IPS-18a (cell line): ENCODE results near the gene PSMA6.
"Not testable (repeated sequence)": the region's sequence is repeated elsewhere in the genome, so short reads cannot be mapped to it uniquely, and the experiment has no call there.

Experiments used
- H3K27ac ChIP-seq: one replicate; pipeline ENCODE4 v1.5.1; 2013; ENCODE audit warnings: low read length
- H3K27me3 ChIP-seq: one replicate; pipeline ENCODE4 v1.6.1; 2013; ENCODE audit warnings: mild to moderate bottlenecking, low read length; ENCODE audit not compliant: control insufficient read depth, insufficient read depth
- H3K36me3 ChIP-seq: one replicate; pipeline ENCODE4 v1.6.1; 2013; ENCODE audit warnings: low read depth, low read length; ENCODE audit not compliant: control insufficient read depth
- H3K4me1 ChIP-seq: one replicate; pipeline ENCODE4 v1.6.1; 2013; ENCODE audit warnings: low read depth, low read length; ENCODE audit not compliant: control insufficient read depth
- H3K4me3 ChIP-seq: one replicate; pipeline ENCODE4 v1.5.1; 2013; ENCODE audit warnings: low read length
- H3K9ac ChIP-seq: one replicate; pipeline ENCODE4 v1.6.1; 2013; ENCODE audit warnings: mild to moderate bottlenecking, low read length, moderate library complexity
- H3K9me3 ChIP-seq: one replicate; pipeline ENCODE4 v1.6.1; 2013; ENCODE audit warnings: low read depth, low read length; ENCODE audit not compliant: control insufficient read depth

Gene PSMA6

DNA sequence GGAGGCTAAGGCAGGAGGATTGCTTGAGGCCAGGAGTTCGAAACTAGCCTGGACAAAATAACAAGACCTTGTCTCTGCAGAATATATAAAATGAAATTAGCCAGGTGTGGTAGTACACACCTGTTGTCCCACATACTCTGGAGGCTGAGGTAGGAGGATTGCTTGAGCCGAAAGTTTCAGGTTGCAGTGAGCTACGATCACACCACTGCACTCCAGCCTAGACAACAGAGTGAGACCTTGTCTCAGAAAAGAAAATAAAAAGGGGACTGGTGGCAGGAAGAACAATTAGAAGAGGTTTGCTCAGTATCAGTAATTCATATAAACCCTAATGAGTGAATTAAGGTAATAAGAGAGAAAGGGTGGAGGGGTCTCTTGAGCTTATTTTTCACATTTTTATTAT, 8.0 kb downstream of the PSMA6 start:
- Histone ChIP-seq H3K27ac (no peak overlapping the region), H3K4me1 (no peaks in the 10 kb centered on the region), H3K9me3 (no peaks in the 10 kb centered on the region), H3K36me3 (no peaks in the 10 kb centered on the region), H3K27me3 (no peaks in the 10 kb centered on the region), H3K4me3 (no peak overlapping the region), H3K9ac (no peak overlapping the region)

DNA sequence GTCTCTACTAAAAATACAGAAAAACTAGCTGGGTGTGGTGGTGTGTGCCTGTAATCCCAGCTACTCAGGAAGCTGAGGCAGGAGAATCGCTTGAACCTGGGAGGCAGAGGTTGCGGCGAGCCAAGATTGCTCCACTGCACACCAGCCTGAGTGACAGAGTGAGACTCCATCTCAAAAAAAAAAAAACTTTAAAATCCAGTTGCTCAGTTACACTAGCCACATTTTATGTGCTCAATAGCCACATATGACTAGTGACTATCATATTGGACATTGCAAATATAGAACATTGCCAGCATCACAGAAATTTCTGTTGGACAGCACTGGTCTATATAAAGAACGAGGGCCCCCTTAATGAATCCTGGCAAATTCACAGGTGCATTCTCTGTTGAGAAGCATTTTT, 9.2 kb downstream of the PSMA6 start:
- not testable (repeated sequence) for H3K4me1 ChIP-seq, H3K9me3 ChIP-seq, H3K27me3 ChIP-seq, H3K36me3 ChIP-seq, H3K27ac ChIP-seq, H3K4me3 ChIP-seq, H3K9ac ChIP-seq

DNA sequence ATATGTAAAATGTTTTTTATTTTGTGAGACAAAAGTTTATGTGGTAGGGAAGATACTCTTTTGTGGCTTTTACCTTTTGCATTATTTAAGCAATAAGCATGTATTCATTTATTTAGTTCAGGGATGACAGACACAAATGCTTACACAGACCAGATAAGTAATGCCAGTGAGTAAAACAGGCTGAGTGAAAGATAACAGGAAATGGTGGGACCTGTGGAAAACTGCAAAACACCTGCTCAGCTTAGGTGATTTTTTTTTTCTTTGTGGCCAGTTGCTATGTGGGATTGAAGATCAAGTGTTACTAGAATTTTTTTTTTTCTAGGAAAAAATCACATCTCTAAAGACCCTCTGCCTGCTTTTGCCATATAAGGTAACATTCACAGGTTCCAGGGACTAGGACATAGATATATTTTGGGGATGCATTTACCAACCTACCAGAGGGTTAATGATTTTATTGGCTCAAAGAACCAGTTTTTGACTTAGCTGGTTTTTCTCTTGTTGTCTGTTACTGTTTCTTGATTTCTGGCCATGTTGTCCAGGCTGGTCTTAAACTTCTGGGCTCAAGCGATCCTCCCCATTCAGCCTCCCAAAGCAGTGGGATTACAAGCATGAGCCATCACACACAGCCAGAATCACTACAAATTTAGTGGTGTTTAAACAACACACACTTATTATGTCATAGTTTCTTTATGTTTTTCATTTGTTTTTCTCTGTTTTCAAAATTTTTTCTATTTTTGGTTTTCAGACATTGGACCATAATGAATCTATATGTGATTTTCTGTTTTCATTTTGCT, 9.8 kb downstream of the PSMA6 start:
- Histone ChIP-seq H3K4me1 (no peaks in the 10 kb centered on the region), H3K9ac (no peak overlapping the region), H3K9me3 (no peaks in the 10 kb centered on the region), H3K4me3 (no peak overlapping the region), H3K27ac (no peak overlapping the region), H3K36me3 (no peaks in the 10 kb centered on the region), H3K27me3 (no peaks in the 10 kb centered on the region)

DNA sequence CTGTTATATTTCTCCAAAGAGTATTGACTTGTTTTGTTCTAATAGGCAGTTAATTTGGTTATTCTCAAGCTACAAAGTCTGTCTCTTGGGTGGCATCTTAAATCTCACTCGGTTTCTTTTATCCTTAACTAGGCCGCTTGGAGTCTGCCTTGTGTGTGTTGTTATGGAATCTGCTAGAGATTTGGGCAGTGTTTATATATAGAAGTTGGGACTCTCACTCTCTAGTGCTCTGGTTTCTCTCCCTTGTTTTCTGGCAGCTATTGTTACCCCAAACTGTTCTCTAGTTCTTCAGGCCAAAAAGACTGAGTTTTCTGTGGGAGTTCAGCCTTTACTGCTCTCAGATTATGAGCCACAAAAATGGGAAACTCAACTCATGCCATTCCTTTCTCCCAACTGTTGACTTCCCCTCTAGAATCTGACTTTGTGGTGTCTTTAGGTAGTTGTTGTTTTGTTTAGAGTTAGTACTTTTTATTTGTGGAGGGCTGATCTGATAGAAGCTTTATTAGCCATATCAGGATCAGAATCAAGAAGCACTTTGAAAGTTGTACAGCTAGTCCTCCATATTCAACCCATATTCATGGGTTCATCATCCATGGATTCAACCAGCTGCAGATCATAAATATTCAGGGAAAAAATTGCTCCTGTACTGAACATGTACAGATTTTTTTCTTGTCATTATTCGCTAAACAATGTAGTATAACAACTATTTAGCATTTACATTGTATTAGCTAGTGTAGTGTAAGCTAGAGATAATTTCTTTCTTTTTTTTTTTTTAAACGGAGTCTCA, 11.2 kb downstream of the PSMA6 start:
- H3K9me3 ChIP-seq: no peaks in the 10 kb centered on the region
- no peaks in the 10 kb centered on the region for H3K27me3 ChIP-seq
- no peaks in the 10 kb centered on the region for H3K4me1 ChIP-seq
- H3K27ac ChIP-seq: no peak overlapping the region
- peaks cover 6% of the 10 kb centered on the region for H3K36me3 ChIP-seq
- no peak overlapping the region for H3K9ac ChIP-seq
- H3K4me3 ChIP-seq: no peak overlapping the region

DNA sequence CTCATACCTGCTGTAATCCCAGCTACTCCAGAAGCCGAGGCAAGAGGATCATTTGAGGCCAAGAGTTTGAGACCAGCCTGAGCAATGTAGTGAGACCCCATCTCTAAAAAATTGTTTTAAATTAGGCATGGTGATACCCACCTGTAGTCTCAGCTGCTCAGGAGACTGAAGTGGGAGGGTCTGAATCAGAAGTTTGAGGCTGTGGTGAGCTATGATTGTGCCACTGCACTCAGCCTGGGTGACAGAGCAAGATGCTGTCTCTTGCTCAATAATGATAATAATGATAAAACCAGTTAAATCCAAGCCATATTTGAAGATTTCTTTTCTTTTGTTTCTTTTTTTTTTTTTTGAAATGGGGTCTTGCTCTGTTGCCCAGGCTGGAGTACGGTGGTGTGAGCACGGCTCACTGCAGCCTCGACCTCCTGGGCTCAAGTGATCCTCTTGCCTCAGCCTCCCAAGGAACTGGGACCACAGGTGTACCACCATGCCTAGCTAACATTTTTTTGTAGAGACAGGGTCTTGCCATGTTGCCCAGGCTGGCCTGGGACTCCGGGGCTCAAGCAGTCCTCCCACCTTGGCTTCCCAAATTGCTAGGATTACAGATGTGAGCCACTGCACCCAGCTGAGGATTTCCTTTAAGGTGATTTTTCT, 12.8 kb downstream of the PSMA6 start:
- Histone ChIP-seq H3K9me3 (no peaks in the 10 kb centered on the region), H3K9ac (no peak overlapping the region), H3K4me1 (no peaks in the 10 kb centered on the region), H3K27ac (no peak overlapping the region), H3K4me3 (no peak overlapping the region), H3K36me3 (peaks cover 21% of the 10 kb centered on the region), H3K27me3 (no peaks in the 10 kb centered on the region)

DNA sequence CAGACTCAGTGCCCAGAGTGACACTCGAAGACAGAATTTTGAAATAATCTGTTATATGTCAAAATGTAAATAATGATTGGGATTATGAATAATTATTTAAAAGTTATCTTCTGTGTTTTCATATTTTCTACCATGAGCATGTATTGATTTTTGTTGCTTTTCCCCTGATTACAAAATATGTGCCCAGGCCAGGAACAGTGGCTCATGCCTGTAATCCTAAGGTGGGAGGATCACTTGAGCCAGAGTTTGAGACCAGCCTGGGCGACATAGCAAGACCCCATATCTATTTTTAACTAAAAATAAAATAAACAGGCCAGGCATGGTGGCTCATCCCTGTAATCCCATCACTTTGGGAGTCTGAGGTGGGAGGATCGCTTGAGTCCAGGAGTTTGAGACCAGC, 13.5 kb downstream of the PSMA6 start:
- Histone ChIP-seq H3K36me3 (peaks cover 24% of the 10 kb centered on the region), H3K9ac (no peak overlapping the region), H3K27ac (no peak overlapping the region), H3K4me3 (no peak overlapping the region), H3K4me1 (no peaks in the 10 kb centered on the region), H3K9me3 (no peaks in the 10 kb centered on the region), H3K27me3 (no peaks in the 10 kb centered on the region)

DNA sequence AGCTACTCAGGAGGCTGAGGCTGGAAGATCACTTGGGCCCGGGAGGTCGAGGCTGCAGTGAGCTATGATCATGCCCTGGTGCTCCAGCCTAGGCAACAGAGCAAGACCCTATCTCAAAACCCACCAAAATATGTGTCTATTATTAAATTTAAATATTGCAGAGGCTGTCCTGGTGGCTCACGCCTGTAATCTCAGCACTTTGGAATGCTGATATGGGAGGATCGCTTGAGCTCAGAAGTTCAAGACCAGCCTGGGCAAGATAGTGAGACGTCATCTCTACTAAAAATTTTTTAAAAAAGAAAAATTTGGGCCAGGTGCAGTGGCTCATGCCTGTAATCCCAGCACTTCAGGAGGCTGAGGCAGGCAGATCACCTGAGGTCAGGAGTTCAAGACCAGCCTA, 13.9 kb downstream of the PSMA6 start:
- peaks cover 29% of the 10 kb centered on the region for H3K36me3 ChIP-seq
- H3K4me1 ChIP-seq: no peaks in the 10 kb centered on the region
- H3K9ac ChIP-seq: no peak overlapping the region

DNA sequence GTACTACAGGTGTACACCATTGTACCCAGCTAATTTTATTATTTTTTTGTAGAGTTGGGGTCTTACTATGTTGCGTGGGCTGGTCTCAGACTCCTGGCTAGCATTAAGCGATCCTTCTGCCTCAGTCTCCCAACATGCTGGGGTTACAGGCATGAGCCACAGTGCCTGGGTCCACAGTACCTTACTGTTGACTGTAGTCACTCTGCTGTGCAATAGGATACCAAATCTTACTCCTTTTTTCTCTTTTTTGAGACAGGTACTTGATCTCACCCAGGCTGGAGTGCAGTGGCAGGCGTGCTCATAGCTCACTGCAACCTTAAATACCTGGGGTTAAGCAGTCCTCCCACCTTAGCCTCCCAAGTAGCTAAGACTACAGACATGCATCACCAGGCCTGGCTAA, 25.6 kb downstream of the PSMA6 start:
- no peak overlapping the region for H3K27ac ChIP-seq
- no peaks in the 10 kb centered on the region for H3K27me3 ChIP-seq
- H3K36me3 ChIP-seq: peaks cover 50% of the 10 kb centered on the region

More for the DNA sequence above, 13.9 kb downstream of the PSMA6 start:
- H3K27me3 ChIP-seq: no peaks in the 10 kb centered on the region
- H3K27ac ChIP-seq: no peak overlapping the region
- H3K9me3 ChIP-seq: no peaks in the 10 kb centered on the region
- no peak overlapping the region for H3K4me3 ChIP-seq

DNA sequence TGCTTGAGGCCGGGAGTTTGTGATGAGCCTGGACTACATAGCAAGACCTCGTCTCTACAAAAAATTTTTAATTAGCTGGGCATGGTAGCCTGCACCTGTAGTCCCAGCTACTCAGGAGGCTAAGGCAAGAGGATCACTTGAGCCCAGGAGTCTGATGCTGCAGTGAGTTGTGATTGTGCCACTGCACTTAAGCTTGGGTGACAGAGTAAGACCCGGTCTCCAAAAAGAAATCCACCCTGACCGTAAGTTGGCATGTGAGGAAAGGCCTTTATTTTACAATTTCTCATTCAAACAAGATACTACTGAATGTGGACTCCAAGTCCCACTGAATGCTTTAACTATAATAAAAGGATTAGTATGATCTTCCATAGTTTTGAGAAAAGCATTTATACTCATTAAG, 27.3 kb downstream of the PSMA6 start:
- Histone ChIP-seq H3K9me3 (no peaks in the 10 kb centered on the region), H3K36me3 (peaks cover 33% of the 10 kb centered on the region), H3K4me1 (no peaks in the 10 kb centered on the region), H3K9ac (no peak overlapping the region), H3K4me3 (no peak overlapping the region), H3K27ac (no peak overlapping the region), H3K27me3 (no peaks in the 10 kb centered on the region)

More for the DNA sequence above, 25.6 kb downstream of the PSMA6 start:
- Histone ChIP-seq H3K4me1 (no peaks in the 10 kb centered on the region), H3K9ac (no peak overlapping the region), H3K9me3 (no peaks in the 10 kb centered on the region), H3K4me3 (no peak overlapping the region)

DNA sequence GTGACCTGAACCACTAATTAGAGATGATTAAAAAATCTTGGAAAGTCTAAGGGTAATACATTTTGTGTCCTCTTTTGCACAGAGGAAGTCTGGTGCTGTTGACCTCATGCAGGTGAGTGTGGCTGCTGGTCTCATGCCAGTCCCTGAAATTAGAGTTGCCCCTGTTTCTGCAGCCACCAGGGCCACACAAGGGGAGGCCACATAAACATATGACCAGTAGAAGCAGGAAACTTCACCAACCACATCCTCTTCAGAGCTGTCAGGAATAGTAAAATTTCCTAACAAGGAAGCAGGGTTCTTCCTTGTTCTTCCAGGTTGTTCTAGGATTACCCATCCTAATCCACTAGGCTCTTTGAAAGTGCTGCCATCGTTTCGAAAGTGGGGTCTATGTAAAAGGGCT, 28.3 kb downstream of the PSMA6 start:
- H3K9me3 ChIP-seq: no peaks in the 10 kb centered on the region
- H3K4me3 ChIP-seq: no peak overlapping the region
- H3K36me3 ChIP-seq: peaks cover 23% of the 10 kb centered on the region
- H3K27ac ChIP-seq: no peak overlapping the region
- no peaks in the 10 kb centered on the region for H3K4me1 ChIP-seq
- H3K9ac ChIP-seq: no peak overlapping the region
- no peaks in the 10 kb centered on the region for H3K27me3 ChIP-seq

DNA sequence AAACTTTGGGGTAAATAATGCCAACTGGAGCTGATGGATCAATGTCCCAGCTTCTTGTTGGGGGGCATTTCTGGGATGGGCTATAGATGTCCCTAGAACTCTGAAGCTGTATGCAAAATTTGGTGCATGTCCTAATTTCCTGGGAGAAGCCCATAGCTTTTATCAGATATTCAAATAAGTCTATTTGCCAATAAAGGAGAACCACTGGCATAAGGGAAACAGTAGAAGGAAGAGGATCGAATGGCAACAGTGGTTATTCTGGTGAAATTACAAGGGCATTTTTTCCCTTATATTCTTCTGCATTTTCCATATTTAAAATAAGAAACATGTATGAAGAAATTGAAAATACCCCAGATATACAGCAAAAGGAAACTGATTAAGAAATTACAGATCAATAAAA, 34.2 kb downstream of the PSMA6 start:
- H3K36me3 ChIP-seq: no peaks in the 10 kb centered on the region
- H3K4me3 ChIP-seq: no peak overlapping the region
- no peak overlapping the region for H3K27ac ChIP-seq
- H3K4me1 ChIP-seq: no peaks in the 10 kb centered on the region
- H3K9me3 ChIP-seq: no peaks in the 10 kb centered on the region
- H3K9ac ChIP-seq: no peak overlapping the region
- no peaks in the 10 kb centered on the region for H3K27me3 ChIP-seq
